ENCODE measurements around the gene CUEDC2.

Gene CUEDC2

DNA sequence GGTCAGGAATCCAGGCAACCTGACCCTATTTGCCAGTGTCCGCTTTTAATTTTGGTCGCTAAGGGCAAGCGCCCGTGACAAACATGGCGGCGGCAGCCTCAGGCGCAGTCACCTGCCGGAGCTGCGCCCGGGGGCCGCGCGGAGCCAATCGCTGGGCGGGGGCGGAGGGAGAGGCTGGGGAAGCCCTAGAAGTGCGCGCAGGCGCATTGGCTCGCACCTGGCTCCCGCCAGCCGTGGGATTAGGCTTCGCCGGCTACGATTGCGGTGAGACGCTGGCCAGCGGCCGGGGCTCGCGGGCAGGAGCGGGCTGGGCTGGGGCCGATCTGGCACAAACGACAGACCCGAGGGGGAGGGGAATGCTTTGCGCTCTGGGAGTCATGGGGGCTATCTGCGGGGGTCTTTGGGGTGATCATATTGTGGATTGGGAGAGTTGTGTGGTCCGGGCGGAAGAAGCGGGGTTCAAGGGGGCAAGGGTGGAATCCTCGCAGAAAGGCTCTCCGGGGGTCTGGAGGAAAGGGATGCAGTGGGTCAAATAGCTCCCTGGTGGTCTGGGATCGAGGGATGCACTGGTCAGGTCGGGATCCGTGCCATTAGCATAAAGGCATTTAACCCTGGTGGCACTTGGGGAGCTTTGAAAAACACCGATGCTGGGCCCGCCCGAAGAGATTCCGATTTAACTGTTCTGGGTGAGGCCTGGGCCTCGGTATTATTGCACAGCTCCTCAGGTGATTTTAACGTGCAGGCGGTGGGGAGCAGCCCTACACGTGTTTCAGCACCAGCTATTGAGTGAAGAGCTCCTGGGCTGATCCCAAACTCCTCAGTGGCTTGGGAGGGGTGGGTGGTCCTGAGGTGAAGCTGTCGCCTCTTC is 29.0 kb upstream of the CUEDC2 start (continued):
- TF ChIP-seq KLF7 (tag by site-specific recombination; IDR thresholded peaks at IDR 0.05; ENCODE audit: borderline replicate concordance) (no peak), ZNF529 (tag by site-specific recombination; IDR thresholded peaks at IDR 0.05; ENCODE audit: insufficient replicate concordance) (no peak), SP2 (tag by site-specific recombination; IDR thresholded peaks at IDR 0.05) (peak; percentile 81), ZNF350 (tag by site-specific recombination; IDR thresholded peaks at IDR 0.05) (no peak), ZNF148 (tag by site-specific recombination; IDR thresholded peaks at IDR 0.05; ENCODE audit: borderline replicate concordance) (no peak), ZNF211 (tag by site-specific recombination; IDR thresholded peaks at IDR 0.05; ENCODE audit: low read depth) (no peak), ZNF423 (tag by site-specific recombination; IDR thresholded peaks at IDR 0.05) (no peak), ZBTB21 (tag by site-specific recombination; IDR thresholded peaks at IDR 0.05) (no peak), ZNF391 (tag by site-specific recombination; IDR thresholded peaks at IDR 0.05; ENCODE audit: borderline replicate concordance, low read depth) (peak; percentile 88; the same call in 1 of the 2 replicates), ZNF830 (tag by site-specific recombination; IDR thresholded peaks at IDR 0.05; ENCODE audit: low read depth) (no peak), ZNF48 (tag by site-specific recombination; IDR thresholded peaks at IDR 0.05) (no peak), ZNF629 (tag by site-specific recombination; IDR thresholded peaks at IDR 0.05) (peak; percentile 48; the same call in 1 of the 2 replicates), GLI2 (tag by site-specific recombination; IDR thresholded peaks at IDR 0.05; ENCODE audit: borderline replicate concordance, low read depth) (no peak), ZNF785 (tag by site-specific recombination; IDR thresholded peaks at IDR 0.05) (no peak), AEBP2 (tag by site-specific recombination; IDR thresholded peaks at IDR 0.05; ENCODE audit: borderline replicate concordance) (no peak), ZNF274 (IDR thresholded peaks at IDR 0.05; ENCODE audit: low read length) (no peak), ZNF274 (tag by site-specific recombination; IDR thresholded peaks at IDR 0.05; ENCODE audit: borderline replicate concordance) (no peak), ZNF560 (tag by site-specific recombination; IDR thresholded peaks at IDR 0.05; ENCODE audit: borderline replicate concordance) (no peak), ZNF23 (tag by site-specific recombination; IDR thresholded peaks at IDR 0.05; ENCODE audit: borderline replicate concordance) (no peak), ZBTB49 (tag by site-specific recombination; IDR thresholded peaks at IDR 0.05; ENCODE audit: low read depth) (no peak), GLIS1 (tag by site-specific recombination; IDR thresholded peaks at IDR 0.05) (peak; percentile 67), ZNF843 (tag by site-specific recombination; IDR thresholded peaks at IDR 0.05) (peak; percentile 55; the same call in 1 of the 2 replicates), SCRT2 (tag by site-specific recombination; IDR thresholded peaks at IDR 0.05) (peak; percentile 100), ZNF664 (tag by site-specific recombination; IDR thresholded peaks at IDR 0.05) (no peak), ZNF501 (tag by site-specific recombination; IDR thresholded peaks at IDR 0.05) (0 out of 2 replicates have a peak, but pooled peaks have one; percentile 77), BCL11B (tag by site-specific recombination; IDR thresholded peaks at IDR 0.05; ENCODE audit: low read depth) (no peak), ZNF561 (tag by site-specific recombination; IDR thresholded peaks at IDR 0.05; ENCODE audit: borderline replicate concordance) (peak; percentile 92; the same call in 1 of the 2 replicates), KLF8 (tag by site-specific recombination; IDR thresholded peaks at IDR 0.05) (peak; percentile 91), ZNF140 (tag by site-specific recombination; IDR thresholded peaks at IDR 0.05) (no peak)
- TF ChIP-seq, protein P1, sequence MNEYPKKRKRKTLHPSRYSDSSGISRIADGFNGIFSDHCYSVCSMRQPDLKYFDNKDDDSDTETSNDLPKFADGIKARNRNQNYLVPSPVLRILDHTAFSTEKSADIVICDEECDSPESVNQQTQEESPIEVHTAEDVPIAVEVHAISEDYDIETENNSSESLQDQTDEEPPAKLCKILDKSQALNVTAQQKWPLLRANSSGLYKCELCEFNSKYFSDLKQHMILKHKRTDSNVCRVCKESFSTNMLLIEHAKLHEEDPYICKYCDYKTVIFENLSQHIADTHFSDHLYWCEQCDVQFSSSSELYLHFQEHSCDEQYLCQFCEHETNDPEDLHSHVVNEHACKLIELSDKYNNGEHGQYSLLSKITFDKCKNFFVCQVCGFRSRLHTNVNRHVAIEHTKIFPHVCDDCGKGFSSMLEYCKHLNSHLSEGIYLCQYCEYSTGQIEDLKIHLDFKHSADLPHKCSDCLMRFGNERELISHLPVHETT (tag by site-specific recombination; IDR thresholded peaks at IDR 0.05): no peak
- TF ChIP-seq, protein P2, sequence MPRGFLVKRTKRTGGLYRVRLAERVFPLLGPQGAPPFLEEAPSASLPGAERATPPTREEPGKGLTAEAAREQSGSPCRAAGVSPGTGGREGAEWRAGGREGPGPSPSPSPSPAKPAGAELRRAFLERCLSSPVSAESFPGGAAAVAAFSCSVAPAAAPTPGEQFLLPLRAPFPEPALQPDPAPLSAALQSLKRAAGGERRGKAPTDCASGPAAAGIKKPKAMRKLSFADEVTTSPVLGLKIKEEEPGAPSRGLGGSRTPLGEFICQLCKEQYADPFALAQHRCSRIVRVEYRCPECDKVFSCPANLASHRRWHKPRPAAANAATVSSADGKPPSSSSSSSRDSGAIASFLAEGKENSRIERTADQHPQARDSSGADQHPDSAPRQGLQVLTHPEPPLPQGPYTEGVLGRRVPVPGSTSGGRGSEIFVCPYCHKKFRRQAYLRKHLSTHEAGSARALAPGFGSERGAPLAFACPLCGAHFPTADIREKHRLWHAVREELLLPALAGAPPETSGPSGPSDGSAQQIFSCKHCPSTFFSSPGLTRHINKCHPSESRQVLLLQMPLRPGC (tag by site-specific recombination; IDR thresholded peaks at IDR 0.05): 0 out of 2 replicates have a peak, but pooled peaks have one; percentile 31
